HepG2 (cell line): ENCODE data around the gene TMEM220. TPM values are rescaled to one million over a fixed set of nuclear protein-coding genes. Genes with fewer than 3 reads are reported as not detected.

ENCODE experiments used
- ASH2L ChIP-seq: fragments of 300-600, 200-600 bp; sonication (generic); IDR thresholded peaks from 2 replicates; pipeline ENCODE4 v1.7.0; 2017; ENCODE audit warnings: low read depth, mild to moderate bottlenecking, moderate library complexity, mixed read lengths, low read length; ENCODE audit not compliant: insufficient read length
- FOSL1 ChIP-seq: sonication (generic); formaldehyde crosslinking; IDR thresholded peaks from 2 replicates; pipeline ENCODE4 v1.9.0; 2021; ENCODE audit warnings: missing genetic modification reagents, borderline replicate concordance
- FOXC1 ChIP-seq: sonication (generic); formaldehyde crosslinking; IDR thresholded peaks from 2 replicates; pipeline ENCODE4 v1.8.0; 2022; ENCODE audit warnings: mild to moderate bottlenecking, missing genetic modification reagents, borderline replicate concordance
- HDAC6 ChIP-seq: fragments of 200-600 bp; sonication (generic); IDR thresholded peaks from 2 replicates; pipeline ENCODE4 v1.7.0; 2017; ENCODE audit warnings: mild to moderate bottlenecking, antibody characterized with exemption, low read length, low read depth
- JARID2 ChIP-seq: sonication (generic); formaldehyde crosslinking; IDR thresholded peaks from 2 replicates; pipeline ENCODE4 v1.8.1; 2023; ENCODE audit warnings: missing genetic modification reagents, inconsistent platforms; ENCODE audit not compliant: insufficient replicate concordance
- JUN ChIP-seq: sonication (generic); formaldehyde crosslinking; IDR thresholded peaks from 2 replicates; pipeline ENCODE4 v1.4.0; 2020; ENCODE audit warnings: mild to moderate bottlenecking, missing genetic modification reagents
- KMT2B ChIP-seq: IDR thresholded peaks from 2 replicates; pipeline ENCODE4 v1.6.1; 2016; ENCODE audit warnings: missing genetic modification reagents, missing compliant biosample characterization
- MAZ ChIP-seq, 2 experiments: sonication (generic) in 1 of 2; formaldehyde crosslinking in 1 of 2; IDR thresholded peaks; 2 replicates each; pipeline versions ENCODE4 v1.5.0 to v1.6.1; 2012 to 2020; ENCODE audit warnings: low read depth in 2 of 2, mild to moderate bottlenecking in 2 of 2, borderline replicate concordance in 1 of 2, improper control_type of control experiment in 1 of 2, low read length in 1 of 2, missing genetic modification reagents in 1 of 2, moderate library complexity in 1 of 2
- NCOA5 ChIP-seq: sonication (generic); formaldehyde crosslinking; IDR thresholded peaks from 2 replicates; pipeline ENCODE4 v1.4.0; 2020; ENCODE audit warnings: missing genetic modification reagents
- NFKBIZ ChIP-seq: IDR thresholded peaks from 2 replicates; pipeline ENCODE4 v1.6.1; 2018; ENCODE audit warnings: missing genetic modification reagents, missing compliant biosample characterization
- PAWR ChIP-seq: sonication (generic); formaldehyde crosslinking; IDR thresholded peaks from 2 replicates; pipeline ENCODE4 v1.4.0; 2020; ENCODE audit warnings: missing genetic modification reagents, mild to moderate bottlenecking, borderline replicate concordance
- TBP ChIP-seq: sonication (generic); formaldehyde crosslinking; IDR thresholded peaks from 2 replicates; pipeline ENCODE4 v1.5.0; 2020; ENCODE audit warnings: missing genetic modification reagents
- TCF12 ChIP-seq, 2 experiments: fragments of 450-650 bp in 1 of 2; sonication (generic) in 1 of 2; formaldehyde crosslinking in 1 of 2; IDR thresholded peaks; 2 replicates each; pipeline versions ENCODE4 v1.6.1 to v1.8.0; 2017 to 2022; ENCODE audit warnings: antibody characterized with exemption in 1 of 2, mild to moderate bottlenecking in 1 of 2, missing genetic modification reagents in 1 of 2, moderate library complexity in 1 of 2
- XBP1 ChIP-seq: sonication (generic); formaldehyde crosslinking; IDR thresholded peaks from 2 replicates; pipeline ENCODE4 v1.5.0; 2020; ENCODE audit warnings: missing genetic modification reagents
- YEATS2 ChIP-seq: sonication (generic); formaldehyde crosslinking; IDR thresholded peaks from 2 replicates; pipeline ENCODE4 v1.4.0; 2020; ENCODE audit warnings: missing genetic modification reagents, borderline replicate concordance
- ZEB1 ChIP-seq: IDR thresholded peaks from 2 replicates; pipeline ENCODE4 v1.6.1; 2012; ENCODE audit warnings: mild to moderate bottlenecking, low read depth, inconsistent platforms; ENCODE audit not compliant: insufficient replicate concordance
- ZFP41 ChIP-seq: sonication (generic); formaldehyde crosslinking; IDR thresholded peaks from 2 replicates; pipeline ENCODE4 v1.4.0; 2020; ENCODE audit warnings: mild to moderate bottlenecking, missing genetic modification reagents, borderline replicate concordance
- ZKSCAN8 ChIP-seq: IDR thresholded peaks from 2 replicates; pipeline ENCODE4 v1.6.1; 2016; ENCODE audit warnings: borderline replicate concordance, missing genetic modification reagents, missing compliant biosample characterization
- ZNF747 ChIP-seq: sonication (generic); formaldehyde crosslinking; IDR thresholded peaks from 2 replicates; pipeline ENCODE4 v1.8.1; 2023; ENCODE audit warnings: missing genetic modification reagents, mild to moderate bottlenecking, borderline replicate concordance
- ZNF780A ChIP-seq: sonication (generic); formaldehyde crosslinking; IDR thresholded peaks from 2 replicates; pipeline ENCODE4 v1.8.0; 2022; ENCODE audit warnings: mild to moderate bottlenecking, missing genetic modification reagents, moderate library complexity
- ZNF839 ChIP-seq: sonication (generic); formaldehyde crosslinking; IDR thresholded peaks from 2 replicates; pipeline ENCODE4 v1.4.0; 2020; ENCODE audit warnings: missing genetic modification reagents, mild to moderate bottlenecking, borderline replicate concordance
- polyA plus RNA-seq, 8 experiments: library from polyadenylated mRNA; depleted of rRNA in 3 of 8; stranded (reverse) in 7 of 8; unstranded in 1 of 8; fragments of >200 nt; fragmentation: Illumina TruSeq in 4 of 8; extraction: Trizol in 4 of 8; gene quantifications; 2 replicates each; pipeline versions ENCODE4 v1.2.1 to v1.2.3, GENCODE V29; 2011 to 2016; ENCODE audit warnings: low read depth in 4 of 8, missing spikeins in 1 of 8, mixed read lengths in 1 of 8; ENCODE audit not compliant: insufficient read depth in 1 of 8
- total RNA-seq, 5 experiments: library from RNA; depleted of rRNA; stranded (reverse); fragments of >200 nt; fragmentation: Illumina TruSeq; extraction: Trizol; gene quantifications; 2 replicates each; pipeline ENCODE4 v1.2.3, GENCODE V29; 2016; ENCODE audit warnings: low read depth in 1 of 5
- TF ChIP-seq, protein P1 (sequence below): sonication (generic); formaldehyde crosslinking; IDR thresholded peaks from 2 replicates; pipeline ENCODE4 v1.8.0; 2022; ENCODE audit warnings: mild to moderate bottlenecking, missing genetic modification reagents
- TF ChIP-seq, protein P2 (sequence below): sonication (generic); formaldehyde crosslinking; IDR thresholded peaks from 2 replicates; pipeline ENCODE4 v1.4.0; 2020; ENCODE audit warnings: missing genetic modification reagents
- TF ChIP-seq, protein P3 (sequence below): IDR thresholded peaks from 2 replicates; pipeline ENCODE4 v1.6.1; 2016; ENCODE audit warnings: missing genetic modification reagents, missing compliant biosample characterization

TMEM220 gene
- total and polyA plus RNA-seq, 2 of the 13 experiments (the other 11 are each of a cell fraction or from before 2014, with no cell fraction given), result 1.3 to 2.2 TPM

DNA sequence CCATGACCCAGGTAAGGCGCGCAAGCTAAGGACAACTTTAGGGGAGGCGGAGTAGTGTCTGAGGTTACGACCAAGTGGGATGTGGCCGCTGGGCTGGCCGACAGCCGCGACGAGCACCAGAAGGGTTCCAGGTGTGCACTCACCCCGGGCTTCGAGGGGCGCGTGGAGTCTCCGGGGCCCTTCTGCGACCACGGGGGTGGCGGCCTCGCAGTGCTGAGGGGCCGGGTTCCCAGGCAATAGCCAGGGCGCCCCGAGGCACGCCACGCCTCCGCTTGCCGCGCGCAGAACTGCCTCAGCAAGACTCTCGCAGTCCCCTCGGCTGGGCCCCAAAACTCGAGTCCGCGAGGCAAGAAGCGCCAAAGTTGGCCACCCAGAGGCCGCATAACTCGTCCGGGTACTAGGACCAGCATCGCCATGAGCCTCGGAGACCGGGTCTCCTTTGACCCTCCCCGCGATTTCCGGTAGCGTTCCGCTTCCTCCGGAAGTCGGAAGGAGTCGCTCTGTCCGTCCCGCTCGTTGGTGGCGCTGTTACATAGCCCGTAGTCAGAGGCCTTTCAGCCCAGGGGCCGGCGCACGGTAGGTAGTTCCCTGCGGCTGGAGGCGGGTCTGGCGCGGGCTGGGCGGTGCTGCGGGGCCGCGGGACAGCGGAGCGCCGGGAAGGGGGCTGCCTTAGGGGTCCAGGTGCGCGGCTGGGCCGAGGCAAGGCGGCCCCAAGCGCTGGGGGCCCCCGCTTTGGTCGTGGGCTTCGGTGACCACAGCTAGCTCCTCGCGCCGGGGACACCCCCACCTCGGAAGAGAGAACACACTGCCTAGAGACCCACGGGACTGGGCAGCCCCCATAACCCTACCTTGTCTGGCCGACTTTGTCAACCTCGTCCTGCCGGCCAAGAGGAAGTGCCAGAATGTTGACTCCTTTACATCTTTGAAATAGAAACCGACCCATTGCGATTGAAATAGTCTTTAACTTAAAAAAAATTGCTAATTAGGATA lies 32.4 kb downstream of the TMEM220 start, which contains the start of the genes ADPRM and SCO1 (continued):
- TF ChIP-seq TCF12 (IDR thresholded peaks at IDR 0.05) (no peak), TCF12 (CRISPR knock-in tag; IDR thresholded peaks at IDR 0.05) (no peak), ASH2L (peak; percentile 94), ZEB1 (no peak), FOXC1 (peak; percentile 78), YEATS2 (peak; percentile 96), JUN (CRISPR knock-in tag) (peak; percentile 50; the same call in 1 of the 2 replicates), XBP1 (CRISPR knock-in tag) (no peak; the same call in 1 of the 2 replicates), KMT2B (CRISPR knock-in tag) (peak; percentile 91), NCOA5 (no peak), NFKBIZ (CRISPR knock-in tag) (no peak), ZNF747 (CRISPR knock-in tag) (peak; percentile 79), ZNF839 (CRISPR knock-in tag) (no peak), MAZ (IDR thresholded peaks at IDR 0.05; ENCODE audit: borderline replicate concordance, low read depth, low read length) (peak; percentile 60; the same call in 1 of the 2 replicates), MAZ (CRISPR knock-in tag; IDR thresholded peaks at IDR 0.05; ENCODE audit: low read depth) (peak; percentile 81), ZKSCAN8 (CRISPR knock-in tag) (0 out of 2 replicates have a peak, but pooled peaks have one; percentile 50), ZNF780A (CRISPR knock-in tag) (no peak), TBP (CRISPR knock-in tag) (0 out of 2 replicates have a peak, but pooled peaks have one; percentile 74), PAWR (CRISPR knock-in tag) (no peak), JARID2 (no peak), HDAC6 (no peak), ZFP41 (CRISPR knock-in tag) (no peak), FOSL1 (CRISPR knock-in tag) (peak; percentile 55)
- TF ChIP-seq, protein P1, sequence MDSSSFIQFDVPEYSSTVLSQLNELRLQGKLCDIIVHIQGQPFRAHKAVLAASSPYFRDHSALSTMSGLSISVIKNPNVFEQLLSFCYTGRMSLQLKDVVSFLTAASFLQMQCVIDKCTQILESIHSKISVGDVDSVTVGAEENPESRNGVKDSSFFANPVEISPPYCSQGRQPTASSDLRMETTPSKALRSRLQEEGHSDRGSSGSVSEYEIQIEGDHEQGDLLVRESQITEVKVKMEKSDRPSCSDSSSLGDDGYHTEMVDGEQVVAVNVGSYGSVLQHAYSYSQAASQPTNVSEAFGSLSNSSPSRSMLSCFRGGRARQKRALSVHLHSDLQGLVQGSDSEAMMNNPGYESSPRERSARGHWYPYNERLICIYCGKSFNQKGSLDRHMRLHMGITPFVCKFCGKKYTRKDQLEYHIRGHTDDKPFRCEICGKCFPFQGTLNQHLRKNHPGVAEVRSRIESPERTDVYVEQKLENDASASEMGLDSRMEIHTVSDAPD (CRISPR knock-in tag), result 0 out of 2 replicates have a peak, but pooled peaks have one; percentile 36
- TF ChIP-seq, protein P2, sequence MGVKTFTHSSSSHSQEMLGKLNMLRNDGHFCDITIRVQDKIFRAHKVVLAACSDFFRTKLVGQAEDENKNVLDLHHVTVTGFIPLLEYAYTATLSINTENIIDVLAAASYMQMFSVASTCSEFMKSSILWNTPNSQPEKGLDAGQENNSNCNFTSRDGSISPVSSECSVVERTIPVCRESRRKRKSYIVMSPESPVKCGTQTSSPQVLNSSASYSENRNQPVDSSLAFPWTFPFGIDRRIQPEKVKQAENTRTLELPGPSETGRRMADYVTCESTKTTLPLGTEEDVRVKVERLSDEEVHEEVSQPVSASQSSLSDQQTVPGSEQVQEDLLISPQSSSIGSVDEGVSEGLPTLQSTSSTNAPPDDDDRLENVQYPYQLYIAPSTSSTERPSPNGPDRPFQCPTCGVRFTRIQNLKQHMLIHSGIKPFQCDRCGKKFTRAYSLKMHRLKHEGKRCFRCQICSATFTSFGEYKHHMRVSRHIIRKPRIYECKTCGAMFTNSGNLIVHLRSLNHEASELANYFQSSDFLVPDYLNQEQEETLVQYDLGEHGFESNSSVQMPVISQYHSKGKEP, result no peak
- TF ChIP-seq, protein P3, sequence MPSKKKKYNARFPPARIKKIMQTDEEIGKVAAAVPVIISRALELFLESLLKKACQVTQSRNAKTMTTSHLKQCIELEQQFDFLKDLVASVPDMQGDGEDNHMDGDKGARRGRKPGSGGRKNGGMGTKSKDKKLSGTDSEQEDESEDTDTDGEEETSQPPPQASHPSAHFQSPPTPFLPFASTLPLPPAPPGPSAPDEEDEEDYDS, result peak; percentile 78
